ENCODE data around the gene TBC1D14. TPM values are rescaled to one million over a fixed set of nuclear protein-coding genes. Genes with fewer than 3 reads are reported as not detected.

Gene TBC1D14
- total RNA-seq, 1 donor, result 35.4 TPM

Other genes with a start within 250 kb of the TBC1D14 start
- 0.31 TPM for gene S100P, start 215.9 kb upstream of the TBC1D14 start, total RNA-seq
- gene MRFAP1L1, start 200.0 kb upstream of the TBC1D14 start, total RNA-seq, result 42.8 TPM
- gene BLOC1S4, start 193.7 kb upstream of the TBC1D14 start, total RNA-seq, result 12.8 TPM
- gene KIAA0232, start 127.1 kb upstream of the TBC1D14 start, total RNA-seq, result 28.4 TPM
- gene TADA2B, start 133.5 kb downstream of the TBC1D14 start, total RNA-seq, result 37.5 TPM
- 50.5 TPM for gene GRPEL1, start 158.2 kb downstream of the TBC1D14 start, total RNA-seq

All from mononuclear cell (primary cell).